Astrocyte of the hippocampus (primary cell): Measurements from ENCODE around the gene S100A10.

ENCODE experiments used
- DNase-seq: peaks from one replicate; pipeline ENCODE4 v3.0.0; 2011; ENCODE audit warnings: low read depth, low spot score

Gene S100A10

DNA sequence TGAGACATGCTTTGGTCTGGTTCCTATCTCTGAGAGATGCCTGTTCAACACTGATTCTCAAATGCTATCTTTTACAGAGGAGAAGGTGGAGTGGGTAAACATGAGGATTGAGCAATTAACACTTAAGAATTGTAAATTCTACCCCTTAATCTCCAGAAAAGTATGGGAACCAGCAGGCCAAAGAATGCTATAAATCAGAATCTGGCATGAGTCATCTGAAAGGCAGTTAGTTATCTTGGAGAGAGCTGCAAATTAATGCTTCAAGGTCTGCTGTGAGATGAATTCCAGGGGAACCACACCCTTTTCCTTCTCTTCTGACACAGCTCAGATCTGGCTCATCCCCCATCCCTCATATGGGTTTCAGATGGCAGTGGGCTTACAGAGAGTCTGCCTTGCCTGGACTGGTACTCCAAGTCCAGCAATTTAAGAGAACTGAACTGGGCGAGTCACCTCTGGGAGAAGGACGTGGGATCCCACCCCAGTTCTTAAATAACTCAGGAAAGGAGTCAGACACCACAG is 5.2 kb downstream of the S100A10 start:
- DNase-seq: peak; percentile 90

- peak; percentile 37 for DNase-seq
Observed at GRCh38 chr1:151986501-151987190, 7.0 kb downstream of the S100A10 start.

- DNase-seq: no peak
Observed at GRCh38 chr1:151985768-151986167, 7.9 kb downstream of the S100A10 start.

DNA sequence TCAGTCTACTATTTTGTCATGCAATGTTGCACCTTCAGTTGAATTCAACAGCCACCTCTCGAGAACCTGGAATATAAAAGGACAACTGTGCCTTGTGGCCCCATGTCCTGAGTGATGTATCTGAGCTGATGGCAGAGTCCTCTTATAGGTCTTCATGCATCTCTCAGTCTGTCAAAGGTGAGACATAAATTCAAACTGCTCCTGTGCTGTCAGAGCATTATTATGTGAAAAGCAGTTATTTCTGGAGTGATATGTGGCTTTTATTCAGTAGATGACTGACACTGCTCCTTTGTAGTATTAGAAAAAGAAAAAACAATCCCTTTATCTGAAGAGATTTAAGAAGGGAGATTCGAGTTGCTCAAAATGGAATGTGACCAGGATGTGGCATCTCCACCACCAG is 8.4 kb downstream of the S100A10 start:
- no peak for DNase-seq

GRCh38 chr1:151984313-151984956 is 9.2 kb downstream of the S100A10 start:
- peak; percentile 33 for DNase-seq

DNA sequence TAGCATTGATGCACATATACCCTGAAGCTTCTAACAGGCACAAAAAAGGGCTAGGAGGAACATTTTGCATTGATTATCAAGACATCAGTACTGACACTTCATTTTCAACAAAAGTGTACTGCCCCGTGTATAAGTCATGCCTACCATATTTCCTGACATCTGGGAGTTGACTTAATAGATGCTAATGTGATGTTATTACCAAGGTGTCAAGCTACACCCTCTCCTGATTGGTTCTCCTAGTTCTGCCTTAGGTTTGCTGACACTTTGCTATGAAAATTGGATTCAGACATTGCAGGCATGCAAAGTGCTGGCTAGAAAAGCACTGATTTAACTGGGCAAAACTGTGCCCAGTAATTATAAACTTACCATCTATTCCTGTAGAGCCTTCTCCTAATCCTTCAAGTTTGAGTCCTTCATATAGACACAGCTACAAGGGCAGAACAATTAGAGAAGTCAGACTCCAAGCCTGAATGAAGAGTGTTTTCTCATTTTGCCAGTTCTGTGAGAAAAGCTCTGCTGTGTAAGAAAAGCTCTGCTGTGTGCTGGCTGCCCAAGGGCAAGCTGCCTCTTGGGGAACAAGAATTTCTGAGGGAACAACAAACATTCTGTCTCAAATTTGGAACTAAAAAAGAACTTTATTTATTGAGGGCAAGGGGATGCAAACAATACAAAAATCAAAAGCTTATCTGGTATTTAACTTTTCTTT is 11.2 kb downstream of the S100A10 start:
- no peak for DNase-seq

- DNase-seq: peak; percentile 79
Observed at GRCh38 chr1:151981178-151981525, 12.5 kb downstream of the S100A10 start.

- peak; percentile 60 for DNase-seq
Observed at GRCh38 chr1:151980287-151981177, 13.1 kb downstream of the S100A10 start.

GRCh38 chr1:151978922-151979321 is 14.7 kb downstream of the S100A10 start:
- DNase-seq: no peak

GRCh38 chr1:151977662-151978230 is 15.9 kb downstream of the S100A10 start:
- no peak for DNase-seq

- peak; percentile 55 for DNase-seq
Observed at GRCh38 chr1:151976858-151977257, 16.8 kb downstream of the S100A10 start.

- DNase-seq: no peak
Observed at GRCh38 chr1:151976015-151976343, 17.7 kb downstream of the S100A10 start.

GRCh38 chr1:151975311-151976014 is 18.2 kb downstream of the S100A10 start:
- DNase-seq: no peak

GRCh38 chr1:151972542-151973248 is 21.0 kb downstream of the S100A10 start:
- DNase-seq: peak; percentile 90

DNA sequence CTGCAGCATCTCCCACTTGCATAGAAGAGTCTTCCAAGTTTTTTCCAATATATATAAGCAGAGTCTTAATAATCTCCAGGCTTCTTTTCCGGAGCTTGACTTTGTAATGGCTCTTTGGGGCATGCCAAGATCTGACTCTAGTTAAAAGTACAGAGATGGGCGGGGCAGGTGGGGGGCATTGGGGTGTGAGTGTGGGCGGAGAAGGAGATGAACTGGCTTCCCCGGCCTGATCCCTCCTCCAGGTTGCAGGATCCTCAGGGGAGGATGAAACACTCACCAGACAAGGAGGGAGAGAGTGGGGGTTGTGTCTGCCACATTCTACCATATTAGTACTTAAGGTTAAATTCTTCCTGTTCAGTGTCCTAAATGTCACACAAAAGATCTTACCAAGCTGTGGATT is 23.0 kb downstream of the S100A10 start:
- DNase-seq: no peak

GRCh38 chr1:151970128-151970527 is 23.5 kb downstream of the S100A10 start:
- no peak for DNase-seq

- DNase-seq: peak; percentile 28
Observed at GRCh38 chr1:151968791-151969399, 24.8 kb downstream of the S100A10 start.

DNA sequence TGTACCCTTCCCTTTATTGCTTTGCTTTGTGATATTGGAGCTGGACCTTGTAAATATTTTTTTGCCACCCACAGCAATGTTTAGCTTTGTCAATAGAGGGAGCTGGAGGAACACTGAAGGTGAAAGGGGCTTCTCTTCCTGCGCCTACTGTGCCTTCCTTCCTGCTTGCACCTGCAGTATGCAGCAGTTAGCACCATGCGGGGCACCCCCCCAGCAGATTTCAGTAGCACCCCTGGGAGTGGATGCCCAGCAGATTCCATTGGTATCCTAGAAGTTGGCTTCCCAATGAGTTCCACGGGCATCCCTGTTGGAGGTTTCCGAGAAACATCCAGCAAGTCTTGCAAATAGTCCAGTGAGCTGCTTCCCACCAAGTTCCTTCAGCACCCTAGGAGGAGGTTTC is 25.6 kb downstream of the S100A10 start:
- peak; percentile 64 for DNase-seq

DNA sequence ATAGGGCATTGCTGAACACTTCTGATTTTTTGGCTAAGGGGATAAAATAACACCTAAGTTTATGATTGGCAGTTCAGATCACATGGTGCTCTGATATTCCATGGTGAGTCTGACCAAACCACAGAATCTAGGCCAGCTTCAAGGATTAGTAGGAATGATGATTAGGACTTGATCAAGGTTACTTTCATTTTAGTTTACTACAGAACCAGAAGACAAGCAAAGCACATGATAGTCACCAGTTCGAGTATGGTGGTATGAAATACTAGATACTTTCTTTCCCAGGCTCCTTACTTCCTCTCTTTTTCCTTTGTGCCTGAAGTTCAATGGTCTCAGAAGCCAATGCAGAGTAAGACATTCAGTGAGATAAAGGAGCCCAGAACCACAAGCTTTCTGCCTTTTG is 26.6 kb downstream of the S100A10 start:
- DNase-seq: peak; percentile 21

GRCh38 chr1:151966061-151966460 is 27.6 kb downstream of the S100A10 start:
- no peak for DNase-seq
